K562 (cell line): ENCODE results near the gene IRS2. TPM values are rescaled to one million over a fixed set of nuclear protein-coding genes. Genes with fewer than 3 reads are reported as not detected.

Experiments
- ATAC-seq: fragments of 200-7000 bp; cut with Tn5 transposase; 3 replicates; pipeline ENCODE4 v1.9.1; 2020; ENCODE audit warnings: moderate library complexity
- BruUV-seq: library from RNA; stranded (reverse); fragments of 400-500 nt; replicated peaks from 2 replicates; lab custom pipeline; 2021; lab: Mats Ljungman, UMichigan
- CTCF ChIA-PET: fragments of 300-600 bp; formaldehyde crosslinking; extraction: SDS; loops from one replicate; lab custom pipeline; 2021; ENCODE audit warnings: low intra/inter-chr PET ratio; lab: Yijun Ruan, JAX
- POLR2A ChIA-PET: fragments of 300-600, 350-650 bp; sonication (Branson Sonifier 250); formaldehyde crosslinking; extraction: SDS; loops from one replicate; lab custom pipeline; 2021; ENCODE audit warnings: antibody characterized with exemption, inconsistent platforms; lab: Yijun Ruan, JAX
- DNase-seq, 4 experiments: peaks; one replicate each; pipeline versions ENCODE4 v3.0.0 to v3.0.0-alpha.2; 2011 to 2018; ENCODE audit warnings: low spot score in 3 of 4, mixed read lengths in 3 of 4; ENCODE audit errors: extremely low read depth in 1 of 4
- FAIRE-seq: peaks from 2 replicates; lab custom pipeline; 2011; peaks lifted over from hg19 to GRCh38; lab: Jason Lieb, UNC
- H2AFZ ChIP-seq: 2 replicates; pipeline ENCODE4 v1.6.0; 2011; ENCODE audit warnings: low read depth, low read length, control low read depth, inconsistent platforms
- H3K27ac ChIP-seq: fragments of 200-600 bp; 3 replicates; pipeline ENCODE4 v1.8.0; 2011; ENCODE audit warnings: low read depth, mild to moderate bottlenecking, control low read depth, inconsistent platforms, low read length, moderate library complexity, mixed read lengths; ENCODE audit errors: extremely low read depth
- H3K27me3 ChIP-seq, 2 experiments: fragments of 300-600 bp in 1 of 2; 2 replicates in 1 of 2; 3 replicates in 1 of 2; pipeline versions ENCODE4 v1.6.0 to v1.8.0; 2011; ENCODE audit warnings: inconsistent platforms in 2 of 2, low read length in 2 of 2, mild to moderate bottlenecking in 1 of 2, mixed read lengths in 1 of 2, moderate library complexity in 1 of 2; ENCODE audit not compliant: control insufficient read depth in 2 of 2, insufficient read depth in 2 of 2
- H3K36me3 ChIP-seq: fragments of 300-600 bp; 3 replicates; pipeline ENCODE4 v1.8.0; 2011; ENCODE audit warnings: mild to moderate bottlenecking, low read length, inconsistent platforms; ENCODE audit not compliant: control insufficient read depth, insufficient read depth
- H3K4me1 ChIP-seq, 2 experiments: fragments of 200-600 bp in 1 of 2; replicated peaks in 1 of 2; 2 replicates in 1 of 2; 3 replicates in 1 of 2; pipeline versions ENCODE4 v1.5.1 to v1.8.0; 2011; ENCODE audit warnings: inconsistent platforms in 2 of 2, low read length in 2 of 2, mild to moderate bottlenecking in 1 of 2, mixed read lengths in 1 of 2, moderate library complexity in 1 of 2; ENCODE audit not compliant: control insufficient read depth in 2 of 2, insufficient read depth in 2 of 2
- H3K4me2 ChIP-seq: 2 replicates; pipeline ENCODE4 v1.6.1; 2011; ENCODE audit warnings: low read length, control low read depth, inconsistent platforms, mixed read lengths; ENCODE audit not compliant: insufficient read depth
- H3K4me3 ChIP-seq: fragments of 200-600 bp; sonication (generic), shearing (Covaris generic); 2 replicates; pipeline ENCODE4 v1.5.1; 2016; ENCODE audit warnings: control low read depth, inconsistent platforms
- H3K79me2 ChIP-seq: fragments of 200-600 bp; 3 replicates; pipeline ENCODE4 v1.8.0; 2011; ENCODE audit warnings: low read length, inconsistent platforms; ENCODE audit not compliant: control insufficient read depth, insufficient read depth
- H3K9ac ChIP-seq, 2 experiments: 2 replicates each; pipeline versions ENCODE4 v1.6.0 to v1.6.1; 2011; ENCODE audit warnings: low read depth in 2 of 2, low read length in 2 of 2, control low read depth in 1 of 2, inconsistent platforms in 1 of 2, mild to moderate bottlenecking in 1 of 2, mixed read lengths in 1 of 2; ENCODE audit not compliant: insufficient read depth in 1 of 2
- H3K9me1 ChIP-seq: one replicate; pipeline ENCODE4 v1.6.0; 2011; ENCODE audit warnings: inconsistent platforms, mild to moderate bottlenecking, low read length, moderate library complexity; ENCODE audit not compliant: control insufficient read depth, insufficient read depth
- H3K9me3 ChIP-seq: replicated peaks from 2 replicates; pipeline ENCODE4 v1.5.1; 2011; ENCODE audit warnings: low read depth, low read length, inconsistent platforms; ENCODE audit not compliant: control insufficient read depth, insufficient read depth
- H4K20me1 ChIP-seq: replicated peaks from 2 replicates; pipeline ENCODE4 v1.6.1; 2011; ENCODE audit warnings: low read length, inconsistent platforms, mixed read lengths; ENCODE audit not compliant: control insufficient read depth, insufficient read depth
- CTCFL ChIP-seq: IDR thresholded peaks from 2 replicates; pipeline ENCODE4 v1.6.1; 2011; ENCODE audit warnings: borderline replicate concordance, low read depth, mild to moderate bottlenecking, moderate library complexity, low read length; ENCODE audit not compliant: insufficient read depth, poor library complexity, severe bottlenecking
- ELK1 ChIP-seq: sonication (generic); formaldehyde crosslinking; IDR thresholded peaks from 2 replicates; pipeline ENCODE4 v1.8.1; 2022; ENCODE audit warnings: missing genetic modification reagents
- IRF1 ChIP-seq: sonication (generic); formaldehyde crosslinking; IDR thresholded peaks from 2 replicates; pipeline ENCODE4 v1.8.0; 2022; ENCODE audit warnings: missing genetic modification reagents, mild to moderate bottlenecking, borderline replicate concordance
- MAFK ChIP-seq: IDR thresholded peaks from 2 replicates; pipeline ENCODE4 v1.6.1; 2011; ENCODE audit warnings: low read length, improper control_type of control experiment
- NFXL1 ChIP-seq: fragments of 450-650 bp; formaldehyde crosslinking; IDR thresholded peaks from 2 replicates; pipeline ENCODE4 v1.4.0; 2021; ENCODE audit warnings: mild to moderate bottlenecking
- NFYB ChIP-seq: IDR thresholded peaks from 2 replicates; pipeline ENCODE4 v1.6.1; 2011; ENCODE audit warnings: mild to moderate bottlenecking, moderate library complexity; ENCODE audit not compliant: insufficient read length; ENCODE audit errors: extremely low read depth
- SMAD1 ChIP-seq: fragments of 150-350 bp; IDR thresholded peaks from 2 replicates; pipeline ENCODE4 v1.6.1; 2014; ENCODE audit warnings: low read length, low read depth; ENCODE audit not compliant: partially characterized antibody
- ZNF444 ChIP-seq: fragments of 250-450 bp; sonication (Bioruptor Pico); IDR thresholded peaks from 2 replicates; pipeline ENCODE4 v1.4.0; 2020; ENCODE audit warnings: mild to moderate bottlenecking, moderate library complexity
- ZNF592 ChIP-seq: fragments of 450-650 bp; IDR thresholded peaks from 2 replicates; pipeline ENCODE4 v1.6.1; 2017; ENCODE audit warnings: antibody characterized with exemption, mild to moderate bottlenecking
- WGBS: fragments of 100-300 bp; shearing (Covaris generic); methylation state at CpG from one replicate; pipeline ENCODE4 v1.1.6; 2016; ENCODE audit warnings: low coverage, mixed read lengths; ENCODE audit not compliant: insufficient coverage; ENCODE audit errors: missing lambda C conversion rate; 5-methylcytosine and 5-hydroxymethylcytosine counted together
- in situ Hi-C: fragments of 300-500 bp; cut with MboI; formaldehyde crosslinking; loops from 4 replicates; pipeline ENCODE4 v1.15.0; 2018; ENCODE audit warnings: inconsistent platforms, mixed read lengths
- intact Hi-C: fragments of 100-400 bp; cut with micrococcal nuclease; formaldehyde crosslinking; loops from 2 replicates; pipeline ENCODE4 v1.14.2; 2022
- polyA plus RNA-seq, 8 experiments: library from polyadenylated mRNA; depleted of rRNA in 4 of 8; stranded (reverse) in 5 of 8; unstranded in 3 of 8; fragments of >200 nt; fragmentation: Nextera tagmentation in 2 of 8; fragmentation: Illumina TruSeq in 1 of 8; extraction: Ambion mirVana in 2 of 8; extraction: Trizol in 1 of 8; gene quantifications; 2 replicates each; pipeline versions ENCODE4 v1.2.1 to v1.2.3, GENCODE V29; 2011 to 2014; ENCODE audit warnings: inconsistent platforms in 1 of 8, missing spikeins in 1 of 8
- total RNA-seq, 7 experiments: library from RNA; depleted of rRNA in 6 of 7; stranded (reverse); fragments of >200 nt in 6 of 7; fragmentation: Illumina TruSeq in 2 of 7; extraction: Trizol in 2 of 7; gene quantifications; 2 replicates each; pipeline versions ENCODE4 v1.2.1 to v1.2.3, GENCODE V29; 2011 to 2021; ENCODE audit warnings: low replicate concordance in 1 of 7
- TF ChIP-seq, protein P1 (sequence below): fragments of 250-450 bp; sonication (Bioruptor Pico); IDR thresholded peaks from 2 replicates; pipeline ENCODE4 v1.8.0; 2022; ENCODE audit warnings: inconsistent platforms, mild to moderate bottlenecking, moderate library complexity, borderline replicate concordance

IRS2 gene
- total and polyA plus RNA-seq, 9 of the 15 experiments (the other 6 are each of a cell fraction or from before 2014, with no cell fraction given): 0.36 to 4.6 (median 0.63) TPM

DNA sequence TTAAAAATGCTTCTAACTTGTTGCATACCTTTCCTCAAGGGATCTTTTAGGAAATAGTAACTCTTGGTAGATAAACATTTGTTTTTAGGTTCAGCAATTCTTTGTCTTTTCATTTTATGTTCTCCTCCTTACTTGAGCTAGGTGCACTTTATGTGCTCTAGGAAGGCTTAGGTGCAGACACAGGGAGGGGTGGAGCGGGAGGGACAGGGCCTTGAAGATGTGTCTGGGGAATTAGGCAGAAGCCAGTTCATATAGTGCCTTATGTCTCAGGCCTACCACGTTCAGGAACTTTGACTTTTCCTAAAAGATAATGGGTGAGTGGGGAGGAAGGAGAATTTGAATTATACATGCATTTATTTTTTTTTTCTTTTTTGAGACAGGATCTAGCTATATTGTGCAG is 37.7 kb downstream of the IRS2 start:
- 25% methylated on average over 2 of the region's 2 CpGs for WGBS
- in situ Hi-C loops: no loop called here
- no peak overlapping the region for H2AFZ ChIP-seq
- peaks cover 9% of the 10 kb centered on the region; the same call in 1 of the 2 replicates for H4K20me1 ChIP-seq
- no peaks in the 10 kb centered on the region for H3K79me2 ChIP-seq
- no peak for FAIRE-seq
- H3K27ac ChIP-seq: no peak overlapping the region
- no peak overlapping the region for H3K4me2 ChIP-seq
- H3K4me3 ChIP-seq: no peak overlapping the region
- H3K27me3 ChIP-seq: peaks cover 10 to 23% of the 10 kb centered on the region in 2 experiments
- no TSS peak for BruUV-seq
- intact Hi-C loops: no loop called here
- no peak for DNase-seq
- ChIA-PET POLR2A (no interaction called here), CTCF (no interaction called here)
- H3K9me1 ChIP-seq: peaks cover 4% of the 10 kb centered on the region
- ATAC-seq: no peak
- no peak overlapping the region for H3K9ac ChIP-seq
- peaks cover 15 to 29% of the 10 kb centered on the region in 2 experiments; a peak in 4 of 5 replicates for H3K4me1 ChIP-seq
- H3K9me3 ChIP-seq: no peaks in the 10 kb centered on the region
- no peaks in the 10 kb centered on the region for H3K36me3 ChIP-seq
- TF ChIP-seq NFXL1 (CRISPR knock-in tag): no peak
- TF ChIP-seq IRF1 (CRISPR knock-in tag): no peak
- TF ChIP-seq, protein P1, sequence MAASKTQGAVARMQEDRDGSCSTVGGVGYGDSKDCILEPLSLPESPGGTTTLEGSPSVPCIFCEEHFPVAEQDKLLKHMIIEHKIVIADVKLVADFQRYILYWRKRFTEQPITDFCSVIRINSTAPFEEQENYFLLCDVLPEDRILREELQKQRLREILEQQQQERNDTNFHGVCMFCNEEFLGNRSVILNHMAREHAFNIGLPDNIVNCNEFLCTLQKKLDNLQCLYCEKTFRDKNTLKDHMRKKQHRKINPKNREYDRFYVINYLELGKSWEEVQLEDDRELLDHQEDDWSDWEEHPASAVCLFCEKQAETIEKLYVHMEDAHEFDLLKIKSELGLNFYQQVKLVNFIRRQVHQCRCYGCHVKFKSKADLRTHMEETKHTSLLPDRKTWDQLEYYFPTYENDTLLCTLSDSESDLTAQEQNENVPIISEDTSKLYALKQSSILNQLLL (CRISPR knock-in tag): no peak
- TF ChIP-seq MAFK: no peak
- TF ChIP-seq ZNF444 (CRISPR knock-in tag): no peak
- no peak for TF ChIP-seq ZNF592
- TF ChIP-seq ELK1 (CRISPR knock-in tag): no peak
- no peak for TF ChIP-seq SMAD1
- no peak for TF ChIP-seq CTCFL
- TF ChIP-seq NFYB: no peak
